Duodenal mucosa (tissue), 2 donors: ENCODE results near the gene CSTF1.

Experiments
- H3K27ac ChIP-seq: one replicate; pipeline ENCODE4 v1.7.0; 2013; ENCODE audit warnings: low read depth, low read length
- H3K27me3 ChIP-seq, 2 donors: one replicate each; pipeline ENCODE4 v1.7.0; 2013; ENCODE audit warnings: low read length in 2 of 2, control low read depth in 1 of 2; ENCODE audit not compliant: insufficient read depth in 2 of 2, control insufficient read depth in 1 of 2
- H3K36me3 ChIP-seq, 2 donors: one replicate each; pipeline ENCODE4 v1.7.0; 2013; ENCODE audit warnings: low read length in 2 of 2, control low read depth in 1 of 2; ENCODE audit not compliant: insufficient read depth in 2 of 2, control insufficient read depth in 1 of 2
- H3K4me1 ChIP-seq, 2 donors: one replicate each; pipeline ENCODE4 v1.7.0; 2013; ENCODE audit warnings: low read length in 2 of 2, control low read depth in 1 of 2; ENCODE audit not compliant: insufficient read depth in 2 of 2, control insufficient read depth in 1 of 2
- H3K4me3 ChIP-seq, 2 donors: one replicate each; pipeline ENCODE4 v1.7.0; 2013; ENCODE audit warnings: low read length in 2 of 2, low read depth in 1 of 2
- H3K9ac ChIP-seq, 2 donors: one replicate each; pipeline ENCODE4 v1.7.0; 2013; ENCODE audit warnings: low read length in 2 of 2, low read depth in 1 of 2
- H3K9me3 ChIP-seq, 2 donors: one replicate each; pipeline ENCODE4 v1.7.0; 2013; ENCODE audit warnings: low read length in 2 of 2, control low read depth in 1 of 2; ENCODE audit not compliant: control insufficient read depth in 1 of 2

The CSTF1 gene

GRCh38 chr20:56430957-56431356 is 38.5 kb downstream of the CSTF1 start:
- H3K4me1 ChIP-seq: peaks cover 0 to 7% of the 10 kb centered on the region in 2 donors
- no peak overlapping the region for H3K27ac ChIP-seq
- H3K9ac ChIP-seq: no peak overlapping the region
- no peak overlapping the region for H3K4me3 ChIP-seq
- H3K9me3 ChIP-seq: no peaks in the 10 kb centered on the region
- no peaks in the 10 kb centered on the region for H3K36me3 ChIP-seq
- H3K27me3 ChIP-seq: no peaks in the 10 kb centered on the region

- H3K4me3 ChIP-seq: no peak overlapping the region
- no peaks in the 10 kb centered on the region for H3K36me3 ChIP-seq
- H3K9me3 ChIP-seq: no peaks in the 10 kb centered on the region
- no peak overlapping the region for H3K9ac ChIP-seq
- H3K27me3 ChIP-seq: no peaks in the 10 kb centered on the region
- peaks cover 0 to 7% of the 10 kb centered on the region in 2 donors for H3K4me1 ChIP-seq
- no peak overlapping the region for H3K27ac ChIP-seq
Observed at GRCh38 chr20:56431471-56431870, 39.0 kb downstream of the CSTF1 start.

- H3K9ac ChIP-seq: no peak overlapping the region
- H3K4me1 ChIP-seq: peaks cover 0 to 7% of the 10 kb centered on the region in 2 donors
- no peaks in the 10 kb centered on the region for H3K36me3 ChIP-seq
- H3K4me3 ChIP-seq: no peak overlapping the region
- no peaks in the 10 kb centered on the region for H3K27me3 ChIP-seq
- no peaks in the 10 kb centered on the region for H3K9me3 ChIP-seq
- H3K27ac ChIP-seq: no peak overlapping the region
Observed at GRCh38 chr20:56433221-56433879, 40.9 kb downstream of the CSTF1 start.

- Histone ChIP-seq H3K9me3 (no peaks in the 10 kb centered on the region), H3K27me3 (no peaks in the 10 kb centered on the region), H3K9ac (no peak overlapping the region)
Observed at GRCh38 chr20:56433880-56434255, 41.4 kb downstream of the CSTF1 start.

GRCh38 chr20:56437196-56437960 is 44.9 kb downstream of the CSTF1 start:
- H3K4me3 ChIP-seq: no peak overlapping the region
- H3K27ac ChIP-seq: no peak overlapping the region
- H3K9ac ChIP-seq: no peak overlapping the region
- H3K27me3 ChIP-seq: no peaks in the 10 kb centered on the region
- H3K4me1 ChIP-seq: peaks cover 7 to 9% of the 10 kb centered on the region in 2 donors
- H3K9me3 ChIP-seq: no peaks in the 10 kb centered on the region
- no peaks in the 10 kb centered on the region for H3K36me3 ChIP-seq

More at GRCh38 chr20:56433880-56434255, 41.4 kb downstream of the CSTF1 start:
- no peak overlapping the region for H3K4me3 ChIP-seq
- no peak overlapping the region for H3K27ac ChIP-seq
- H3K4me1 ChIP-seq: peaks cover 0 to 7% of the 10 kb centered on the region in 2 donors
- no peaks in the 10 kb centered on the region for H3K36me3 ChIP-seq

GRCh38 chr20:56438284-56438683 is 45.8 kb downstream of the CSTF1 start:
- Histone ChIP-seq H3K4me3 (no peak overlapping the region), H3K4me1 (peaks cover 7 to 9% of the 10 kb centered on the region in 2 donors), H3K27me3 (no peaks in the 10 kb centered on the region), H3K36me3 (no peaks in the 10 kb centered on the region), H3K9me3 (no peaks in the 10 kb centered on the region), H3K27ac (no peak overlapping the region), H3K9ac (no peak overlapping the region)

GRCh38 chr20:56439771-56440291 is 47.4 kb downstream of the CSTF1 start:
- H3K27me3 ChIP-seq: no peaks in the 10 kb centered on the region
- H3K9me3 ChIP-seq: no peaks in the 10 kb centered on the region
- H3K4me1 ChIP-seq: peaks cover 7 to 9% of the 10 kb centered on the region in 2 donors
- H3K36me3 ChIP-seq: no peaks in the 10 kb centered on the region
- H3K4me3 ChIP-seq: no peak overlapping the region
- no peak overlapping the region for H3K27ac ChIP-seq
- no peak overlapping the region for H3K9ac ChIP-seq

- H3K9ac ChIP-seq: no peak overlapping the region
- H3K4me3 ChIP-seq: no peak overlapping the region
- no peaks in the 10 kb centered on the region for H3K36me3 ChIP-seq
- no peaks in the 10 kb centered on the region for H3K9me3 ChIP-seq
- H3K4me1 ChIP-seq: peaks cover 7 to 9% of the 10 kb centered on the region in 2 donors
- H3K27me3 ChIP-seq: no peaks in the 10 kb centered on the region
- H3K27ac ChIP-seq: no peak overlapping the region
Observed at GRCh38 chr20:56440346-56441007, 48.0 kb downstream of the CSTF1 start.

- no peaks in the 10 kb centered on the region for H3K27me3 ChIP-seq
- H3K4me3 ChIP-seq: no peak overlapping the region
- H3K27ac ChIP-seq: no peak overlapping the region
- H3K9me3 ChIP-seq: no peaks in the 10 kb centered on the region
- H3K36me3 ChIP-seq: no peaks in the 10 kb centered on the region
- H3K9ac ChIP-seq: peak overlapping the region in 1 of 2 donors; percentile 6
- peaks cover 7 to 9% of the 10 kb centered on the region in 2 donors for H3K4me1 ChIP-seq
Observed at GRCh38 chr20:56442389-56443365, 50.2 kb downstream of the CSTF1 start.
